Placental pericyte (primary cell): Measurements from ENCODE around the gene WDR5B. TPM values are rescaled to one million over a fixed set of nuclear protein-coding genes. Genes with fewer than 3 reads are reported as not detected.

Experiments used
- small RNA-seq: library from RNA; depleted of rRNA; stranded (forward); fragments of <200 nt; gene quantifications from one replicate; pipeline ENCODE3, GENCODE V24; 2012; ENCODE audit warnings: low replicate concordance
- total RNA-seq: library from RNA; depleted of rRNA; stranded (reverse); fragments of >200 nt; gene quantifications from 2 replicates; pipeline ENCODE4 v1.2.3, GENCODE V29; 2012

WDR5B gene
- total RNA-seq: 4.6 and 6.6 TPM in 2 replicates

DNA sequence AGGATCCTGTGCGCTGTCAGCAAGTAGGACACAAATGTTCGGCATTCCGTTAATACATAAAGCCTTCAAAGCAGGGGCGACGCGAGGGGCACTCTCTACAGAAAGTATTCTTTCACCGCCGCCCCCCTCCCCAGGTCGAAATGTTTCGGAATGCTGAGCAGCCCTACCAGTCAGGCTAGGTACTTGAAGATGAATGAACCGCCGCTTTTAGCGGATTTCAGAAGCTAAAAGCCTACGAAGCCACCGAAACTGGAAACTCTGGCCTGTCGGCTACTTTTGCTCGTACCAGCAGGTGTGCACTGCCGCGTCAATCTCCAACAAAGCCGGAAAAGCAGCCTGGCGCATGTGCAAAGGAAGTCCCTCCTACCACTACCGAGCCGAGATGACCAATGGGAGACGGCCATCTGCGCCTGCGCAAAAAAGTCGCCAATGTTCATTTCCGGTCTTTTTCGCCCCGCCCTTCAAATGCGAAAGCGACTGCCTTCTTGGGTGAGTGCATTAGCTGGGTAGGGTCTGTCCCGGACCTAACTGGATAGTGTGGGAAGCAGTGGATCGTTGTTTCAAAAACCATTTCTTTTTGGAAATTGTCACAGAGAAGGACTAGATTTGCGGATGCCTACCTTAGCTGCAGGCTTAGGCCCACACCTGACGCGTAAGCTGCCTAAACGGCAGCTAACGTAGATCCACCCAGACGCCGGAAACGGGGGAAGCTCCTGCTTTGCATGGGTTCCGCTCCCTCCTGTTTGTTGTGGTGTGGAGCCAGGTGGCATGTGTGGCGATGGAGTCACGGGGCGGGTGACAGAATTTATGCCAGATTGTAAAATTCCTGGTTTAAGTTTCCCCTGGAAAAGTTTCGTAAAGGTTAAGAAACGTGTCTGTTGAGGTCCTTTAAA lies at the start of gene WDR5B:
WDR5B (minus strand) TSS at position 301 of the 893 bp plus-strand sequence. CDS start 534 bp downstream, outside the sequence.

DNA sequence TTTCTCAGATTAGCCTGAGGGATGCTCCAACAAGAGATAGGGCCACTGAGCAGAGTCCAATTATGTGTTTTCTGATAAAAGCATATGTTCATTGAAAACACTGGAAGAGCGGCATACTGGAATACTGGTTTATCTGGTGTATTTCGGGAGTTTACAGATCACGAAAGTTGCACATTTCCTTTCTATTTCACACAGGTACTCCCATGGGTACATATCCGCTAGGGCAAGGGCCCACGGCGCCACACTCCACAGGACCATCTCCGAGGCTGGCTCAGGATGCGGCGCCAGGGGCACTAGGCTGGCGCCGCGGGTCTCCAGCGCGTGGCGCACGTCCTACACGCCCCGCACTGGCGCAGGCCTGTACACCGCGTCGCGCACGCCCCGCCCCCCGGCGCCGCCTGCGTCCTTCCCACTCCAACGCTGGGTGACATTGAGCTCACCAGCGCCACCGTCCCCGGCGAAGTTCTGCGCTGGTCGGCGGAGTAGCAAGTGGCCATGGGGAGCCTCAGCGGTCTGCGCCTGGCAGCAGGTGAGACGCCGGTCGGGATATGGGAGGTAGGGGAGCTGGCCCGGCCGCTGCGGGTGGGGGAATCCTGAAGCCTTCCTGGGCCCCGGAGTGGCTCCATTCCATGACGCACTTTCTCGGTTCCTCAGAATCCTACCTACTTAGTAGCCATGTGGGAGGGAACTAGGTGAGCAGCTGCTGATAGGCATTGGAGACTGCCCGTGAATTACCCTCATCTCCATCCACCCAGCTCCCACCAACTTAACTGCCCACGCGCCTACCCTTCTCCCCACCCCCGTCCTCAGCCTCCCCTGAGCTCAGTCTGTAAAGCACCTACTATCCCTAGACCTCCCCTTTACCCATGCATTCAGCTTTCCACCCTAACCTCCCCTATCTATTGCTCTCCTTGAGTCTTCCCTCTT lies 31.8 kb downstream of the WDR5B start, which contains the start of gene FAM162A:
FAM162A (plus strand) TSS at position 412 of the 927 bp plus-strand sequence; CDS start at position 496, 84 bp downstream.

DNA sequence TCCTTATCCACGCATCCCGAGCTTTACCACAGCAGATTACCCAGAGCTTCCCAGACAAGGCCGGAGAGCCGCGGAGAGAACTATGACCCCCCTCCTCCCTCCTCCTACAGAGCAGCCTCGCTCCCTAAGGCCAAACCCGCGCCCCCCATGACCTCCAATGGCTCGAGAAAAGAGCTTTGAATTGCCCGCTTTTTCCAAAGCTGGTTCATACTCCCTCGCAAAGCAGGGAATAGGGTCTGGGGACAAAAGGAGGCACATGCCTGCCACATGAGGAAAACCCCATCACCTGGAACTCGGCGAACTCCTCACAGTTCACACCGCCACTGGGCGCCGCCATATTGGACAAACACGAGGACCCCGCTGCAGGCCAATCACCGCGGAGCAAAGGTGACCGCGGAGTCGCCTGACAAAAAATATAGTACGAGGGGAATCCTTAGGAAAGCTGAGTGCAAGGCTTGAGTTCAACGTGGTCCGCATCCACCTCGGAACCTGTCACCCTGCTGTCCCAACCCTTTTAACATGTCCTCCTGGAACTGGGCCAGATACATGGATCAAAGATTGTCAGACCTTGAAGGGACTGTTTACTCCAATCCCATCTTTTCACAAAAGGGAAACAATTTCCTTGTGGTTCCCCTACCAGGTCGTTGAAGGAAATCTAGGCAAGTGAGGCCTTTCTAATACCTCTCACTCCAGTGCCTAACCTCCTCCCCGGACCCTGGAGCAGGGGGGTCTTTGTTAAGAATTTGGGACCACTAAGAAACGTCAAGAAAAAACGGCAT lies 32.8 kb downstream of the WDR5B start, which contains the start of gene MIX23:
MIX23 (minus strand) TSS at position 344 of the 779 bp plus-strand sequence; CDS start at position 337, 7 bp downstream.

Small RNAs within 50 kb of the gene (small RNA-seq; reads per million reads assigned to genes)
- gene AC083798.1: not detected

Other genes with a start within 250 kb of the WDR5B start
- gene CASR, start 232.4 kb downstream of the WDR5B start, total RNA-seq: not detected in 2 replicates
- 0.44 TPM in 1 of 2 replicates, not detected in the other for gene CSTA, start 90.8 kb downstream of the WDR5B start, total RNA-seq
- gene MIX23, start 32.8 kb downstream of the WDR5B start, total RNA-seq: 17.3 and 27.3 TPM in 2 replicates
- 4.3 and 5.5 TPM in 2 replicates for gene FAM162A, start 31.9 kb downstream of the WDR5B start, total RNA-seq
- 36.1 and 44.2 TPM in 2 replicates for gene KPNA1, start 98.9 kb upstream of the WDR5B start, total RNA-seq
- gene PARP9, start 148.2 kb upstream of the WDR5B start, total RNA-seq: 12.5 and 20.5 TPM in 2 replicates
- gene DTX3L, start 148.3 kb upstream of the WDR5B start, total RNA-seq: 21.7 and 29.2 TPM in 2 replicates
- gene PARP15, start 161.6 kb upstream of the WDR5B start, total RNA-seq: 0.14 and 0.22 TPM in 2 replicates